Measurements from ENCODE around the gene SOBP.

Gene SOBP

GRCh38 chr6:107689190-107689589 is 199.3 kb downstream of the SOBP start:
- POLR2A ChIA-PET: interaction anchor here (0.5 kb wide), 1 partner anchor 190 kb away, joined by 6 read pairs; no protein-coding TSS in a partner anchor
- H3K27ac ChIP-seq (ENCODE audit: extremely low read depth, low read depth, low read length): no peak overlapping the region
- no peaks in the 10 kb centered on the region for H3K36me3 ChIP-seq (ENCODE audit: control insufficient read depth in 2 of 2, insufficient read depth in 1 of 2, low read length in 2 of 2)
- CTCF ChIA-PET: interaction anchor here (0.6 to 1.6 kb wide), 2 partner anchors 15 to 16 kb away, joined by 3 to 7 read pairs; no protein-coding TSS in a partner anchor
- no peak overlapping the region for H3K4me3 ChIP-seq (ENCODE audit: low read depth, low read length)
- H3K9me3 ChIP-seq (ENCODE audit: control insufficient read depth, insufficient read depth, low read depth, low read length): no peaks in the 10 kb centered on the region
- 0 out of 2 replicates have a peak, but pooled peaks cover 2% of the 10 kb centered on the region for H3K4me1 ChIP-seq (ENCODE audit: control insufficient read depth, insufficient read depth, low read length)
- no peak for TF ChIP-seq ZNF214 (tag by site-specific recombination; IDR thresholded peaks at IDR 0.05; ENCODE audit: borderline replicate concordance)

GRCh38 chr6:107689951-107690642 is 200.2 kb downstream of the SOBP start:
- CTCF ChIA-PET: interaction anchor here (0.6 to 1.6 kb wide), 5 partner anchors 11 to 231 kb away, joined by 3 to 7 read pairs (median 4); partner anchors contain the start of gene PDSS2
- H3K4me1 ChIP-seq (ENCODE audit: control insufficient read depth, insufficient read depth, low read length): 0 out of 2 replicates have a peak, but pooled peaks cover 2% of the 10 kb centered on the region
- no peak overlapping the region for H3K4me3 ChIP-seq (ENCODE audit: low read depth, low read length)
- TF ChIP-seq ZSCAN18 (tag by site-specific recombination; IDR thresholded peaks at IDR 0.05): no peak
- POLR2A ChIA-PET: interaction anchor here (1.8 kb wide), 1 partner anchor 10 kb away, joined by 11 read pairs; no protein-coding TSS in a partner anchor
- H3K27ac ChIP-seq (ENCODE audit: extremely low read depth, low read depth, low read length): no peak overlapping the region
- no peaks in the 10 kb centered on the region for H3K9me3 ChIP-seq (ENCODE audit: control insufficient read depth, insufficient read depth, low read depth, low read length)
- H3K36me3 ChIP-seq (ENCODE audit: control insufficient read depth in 2 of 2, insufficient read depth in 1 of 2, low read length in 2 of 2): no peaks in the 10 kb centered on the region

- no peak overlapping the region for H3K27ac ChIP-seq (ENCODE audit: extremely low read depth, low read depth, low read length)
- CTCF ChIA-PET: interaction anchor here (0.6 to 1.6 kb wide), 5 partner anchors 12 to 231 kb away, joined by 3 to 7 read pairs (median 4); partner anchors contain the start of gene PDSS2
- 0 out of 2 replicates have a peak, but pooled peaks cover 2% of the 10 kb centered on the region for H3K4me1 ChIP-seq (ENCODE audit: control insufficient read depth, insufficient read depth, low read length)
- no peak for TF ChIP-seq ZNF292 (tag by site-specific recombination; IDR thresholded peaks at IDR 0.05; ENCODE audit: borderline replicate concordance, low read depth)
- no peaks in the 10 kb centered on the region for H3K9me3 ChIP-seq (ENCODE audit: control insufficient read depth, insufficient read depth, low read depth, low read length)
- no peaks in the 10 kb centered on the region for H3K36me3 ChIP-seq (ENCODE audit: control insufficient read depth in 2 of 2, insufficient read depth in 1 of 2, low read length in 2 of 2)
- POLR2A ChIA-PET: interaction anchor here (1.8 kb wide), 1 partner anchor 11 kb away, joined by 11 read pairs; no protein-coding TSS in a partner anchor
- no peak overlapping the region for H3K4me3 ChIP-seq (ENCODE audit: low read depth, low read length)
These were observed 200.7 kb downstream of the SOBP start for GRCh38 chr6:107690643-107691061.

- TF ChIP-seq ZNF391 (tag by site-specific recombination; IDR thresholded peaks at IDR 0.05; ENCODE audit: borderline replicate concordance, low read depth) (no peak), ZFHX2 (tag by site-specific recombination; conservative IDR thresholded peaks at IDR 0.05) (0 out of 2 replicates have a peak, but pooled peaks have one; percentile 17), ZSCAN30 (tag by site-specific recombination; IDR thresholded peaks at IDR 0.05) (no peak), ZNF16 (tag by site-specific recombination; IDR thresholded peaks at IDR 0.05; ENCODE audit: low read depth) (no peak), SP2 (tag by site-specific recombination; IDR thresholded peaks at IDR 0.05) (0 out of 2 replicates have a peak, but pooled peaks have one; percentile 8)
- Histone ChIP-seq H3K36me3 (ENCODE audit: control insufficient read depth in 2 of 2, insufficient read depth in 1 of 2, low read length in 2 of 2) (no peaks in the 10 kb centered on the region), H3K4me3 (ENCODE audit: low read depth, low read length) (no peak overlapping the region), H3K4me1 (ENCODE audit: control insufficient read depth, insufficient read depth, low read length) (0 out of 2 replicates have a peak, but pooled peaks cover 2% of the 10 kb centered on the region), H3K9me3 (ENCODE audit: control insufficient read depth, insufficient read depth, low read depth, low read length) (no peaks in the 10 kb centered on the region), H3K27ac (ENCODE audit: extremely low read depth, low read depth, low read length) (no peak overlapping the region)
- POLR2A ChIA-PET: interaction anchor here (1.8 kb wide), 1 partner anchor 12 kb away, joined by 11 read pairs; no protein-coding TSS in a partner anchor
- CTCF ChIA-PET: interaction anchor here (0.6 to 1.6 kb wide), 7 partner anchors 10 to 351 kb away, joined by 3 to 7 read pairs (median 4); no protein-coding TSS in a partner anchor
These were observed 201.3 kb downstream of the SOBP start for GRCh38 chr6:107691062-107691751.

GRCh38 chr6:107692351-107692750 is 202.4 kb downstream of the SOBP start:
- 0 out of 2 replicates have a peak, but pooled peaks cover 2% of the 10 kb centered on the region for H3K4me1 ChIP-seq (ENCODE audit: control insufficient read depth, insufficient read depth, low read length)
- H3K27ac ChIP-seq (ENCODE audit: extremely low read depth, low read depth, low read length): no peak overlapping the region
- CTCF ChIA-PET: interaction anchor here (0.7 to 1.7 kb wide), 6 partner anchors 9 to 374 kb away, joined by 3 to 5 read pairs (median 4); no protein-coding TSS in a partner anchor
- POLR2A ChIA-PET: no interaction called here
- H3K36me3 ChIP-seq (ENCODE audit: control insufficient read depth in 2 of 2, insufficient read depth in 1 of 2, low read length in 2 of 2): no peaks in the 10 kb centered on the region
- no peaks in the 10 kb centered on the region for H3K9me3 ChIP-seq (ENCODE audit: control insufficient read depth, insufficient read depth, low read depth, low read length)
- no peak overlapping the region for H3K4me3 ChIP-seq (ENCODE audit: low read depth, low read length)
- no peak for TF ChIP-seq ZNF704 (tag by site-specific recombination; IDR thresholded peaks at IDR 0.05)
- TF ChIP-seq ZBTB10 (tag by site-specific recombination; IDR thresholded peaks at IDR 0.05): no peak
- TF ChIP-seq ZNF623 (tag by site-specific recombination; IDR thresholded peaks at IDR 0.05): no peak
- no peak for TF ChIP-seq HOXC10 (CRISPR knock-in tag; IDR thresholded peaks at IDR 0.05)
- no peak for TF ChIP-seq ZNF391 (tag by site-specific recombination; IDR thresholded peaks at IDR 0.05; ENCODE audit: borderline replicate concordance, low read depth)

All from HEK293 (cell line).